GM18519 (cell line): ENCODE results near the gene PNKD.

Source experiments
- ATAC-seq: cut with Tn5 transposase; IDR thresholded peaks from one replicate; pipeline ENCODE4 v1.9.1; 2021; ENCODE audit warnings: mild to moderate bottlenecking, moderate library complexity; ENCODE audit not compliant: unreplicated experiment, low FRiP score

PNKD gene

GRCh38 chr2:218392891-218393462, 122.7 kb downstream of the PNKD start:
- no peak for ATAC-seq

- no peak for ATAC-seq
Measured at GRCh38 chr2:218393750-218394290, 123.5 kb downstream of the PNKD start.

- no peak for ATAC-seq
Measured at GRCh38 chr2:218394298-218395089, 124.2 kb downstream of the PNKD start.

- ATAC-seq: no peak
Measured at GRCh38 chr2:218395090-218395444, 124.7 kb downstream of the PNKD start.

GRCh38 chr2:218395456-218395825, 125.1 kb downstream of the PNKD start:
- ATAC-seq: no peak

- ATAC-seq: peak; percentile 36
Measured at GRCh38 chr2:218395826-218396687, 125.7 kb downstream of the PNKD start.
